ENCODE data around the gene HSD17B12. TPM values are rescaled to one million over a fixed set of nuclear protein-coding genes. Genes with fewer than 3 reads are reported as not detected.
A peak's percentile ranks its signal among the peaks of the same experiment; 100 is the strongest.
"Not testable (repeated sequence)": the region's sequence is repeated elsewhere in the genome, so short reads cannot be mapped to it uniquely, and the experiment has no call there.

Gene HSD17B12
- 88.0 TPM for total RNA-seq
- long read RNA-seq, full-length matches to known transcripts, result 122 of 145 reads
- long read RNA-seq, partial matches to known transcripts, result 12 of 145 reads
- long read RNA-seq, other reads (novel, unspliced or antisense), result 11 of 145 reads

- DNase-seq (ENCODE audit: low spot score), result peak; percentile 100
- intact Hi-C loops (cut with DNase I), result loop anchor here (2.0 to 10.0 kb wide), 3 partner anchors 36 to 106 kb away; no protein-coding TSS in a partner anchor
Measured at GRCh38 chr11:43680521-43681400, at the start of gene HSD17B12. Gene HSD17B12, plus strand, starts transcription at chr11:43680738. Its CDS starts 90 bp downstream, at chr11:43680828.

GRCh38 chr11:43631732-43632131 lies 48.8 kb upstream of the HSD17B12 start:
- intact Hi-C loops (cut with DNase I), result no loop called here
- DNase-seq (ENCODE audit: low spot score), result no peak

- DNase-seq (ENCODE audit: low spot score), result no peak
- intact Hi-C loops (cut with DNase I), result no loop called here
Measured at GRCh38 chr11:43632181-43632580, 48.4 kb upstream of the HSD17B12 start.

- intact Hi-C loops (cut with DNase I), result no loop called here
- no peak for DNase-seq (ENCODE audit: low spot score)
Measured at GRCh38 chr11:43638717-43639116, 41.8 kb upstream of the HSD17B12 start.

- intact Hi-C loops (cut with DNase I), result no loop called here
- DNase-seq (ENCODE audit: low spot score), result no peak
Measured at GRCh38 chr11:43639224-43639623, 41.3 kb upstream of the HSD17B12 start.

GRCh38 chr11:43639920-43640319 lies 40.6 kb upstream of the HSD17B12 start:
- DNase-seq (ENCODE audit: low spot score), result no peak
- intact Hi-C loops (cut with DNase I), result loop anchor here (10.0 kb wide), 1 partner anchor 165 kb away; no protein-coding TSS in a partner anchor

GRCh38 chr11:43643898-43644620 lies 36.5 kb upstream of the HSD17B12 start:
- DNase-seq (ENCODE audit: low spot score), result peak; percentile 95
- intact Hi-C loops (cut with DNase I), result loop anchor here (2.0 to 10.0 kb wide), 2 partner anchors 37 to 161 kb away; partner anchors contain the start of gene HSD17B12

GRCh38 chr11:43644621-43645299 lies 35.8 kb upstream of the HSD17B12 start:
- no peak for DNase-seq (ENCODE audit: low spot score)
- intact Hi-C loops (cut with DNase I), result loop anchor here (2.0 to 10.0 kb wide), 2 partner anchors 36 to 160 kb away; partner anchors contain the start of gene HSD17B12

GRCh38 chr11:43646767-43647166 lies 33.8 kb upstream of the HSD17B12 start:
- intact Hi-C loops (cut with DNase I), result loop anchor here (10.0 kb wide), 1 partner anchor 158 kb away; no protein-coding TSS in a partner anchor

GRCh38 chr11:43648888-43649287 lies 31.6 kb upstream of the HSD17B12 start:
- intact Hi-C loops (cut with DNase I), result loop anchor here (10.0 kb wide), 1 partner anchor 156 kb away; no protein-coding TSS in a partner anchor
- DNase-seq (ENCODE audit: low spot score), result no peak

More at GRCh38 chr11:43646767-43647166, 33.8 kb upstream of the HSD17B12 start:
- DNase-seq (ENCODE audit: low spot score), result no peak

GRCh38 chr11:43649501-43649900 lies 31.0 kb upstream of the HSD17B12 start:
- intact Hi-C loops (cut with DNase I), result loop anchor here (10.0 kb wide), 1 partner anchor 155 kb away; no protein-coding TSS in a partner anchor
- DNase-seq (ENCODE audit: low spot score), result no peak

GRCh38 chr11:43649921-43650320 lies 30.6 kb upstream of the HSD17B12 start:
- intact Hi-C loops (cut with DNase I), result loop anchor here (10.0 kb wide), 1 partner anchor 155 kb away; no protein-coding TSS in a partner anchor

GRCh38 chr11:43663018-43663417 lies 17.5 kb upstream of the HSD17B12 start:
- intact Hi-C loops (cut with DNase I); DNase-seq (ENCODE audit: low spot score): not testable (repeated sequence)

More at GRCh38 chr11:43649921-43650320, 30.6 kb upstream of the HSD17B12 start:
- no peak for DNase-seq (ENCODE audit: low spot score)

GRCh38 chr11:43664295-43664694 lies 16.2 kb upstream of the HSD17B12 start:
- no peak for DNase-seq (ENCODE audit: low spot score)
- intact Hi-C loops (cut with DNase I), result no loop called here

- intact Hi-C loops (cut with DNase I); DNase-seq (ENCODE audit: low spot score): not testable (repeated sequence)
Measured at GRCh38 chr11:43671284-43671683, 9.3 kb upstream of the HSD17B12 start.

- DNase-seq (ENCODE audit: low spot score), result no peak
- intact Hi-C loops (cut with DNase I), result no loop called here
Measured at GRCh38 chr11:43674560-43674959, 6.0 kb upstream of the HSD17B12 start.

GRCh38 chr11:43676933-43677332 lies 3.6 kb upstream of the HSD17B12 start:
- DNase-seq (ENCODE audit: low spot score), result no peak
- intact Hi-C loops (cut with DNase I), result no loop called here

- intact Hi-C loops (cut with DNase I), result loop anchor here (2.0 to 10.0 kb wide), 3 partner anchors 37 to 107 kb away; no protein-coding TSS in a partner anchor
- no peak for DNase-seq (ENCODE audit: low spot score)
Measured at GRCh38 chr11:43681401-43681942, 934 bp downstream of the HSD17B12 start.

GRCh38 chr11:43682081-43682480 lies 1.5 kb downstream of the HSD17B12 start:
- not testable (repeated sequence) for DNase-seq (ENCODE audit: low spot score)
- intact Hi-C loops (cut with DNase I), result loop anchor here (5.0 to 10.0 kb wide), 2 partner anchors 55 to 107 kb away; no protein-coding TSS in a partner anchor

Measured in cardiac septum (tissue), 1 donor.